OCI-LY7 (cell line): ENCODE measurements around the gene TUBA1C. TPM values are rescaled to one million over a fixed set of nuclear protein-coding genes. Genes with fewer than 3 reads are reported as not detected.

Experiments used
- BruUV-seq: library from RNA; stranded (reverse); fragments of 400-500 nt; replicated peaks from 2 replicates; lab custom pipeline; 2021; lab: Mats Ljungman, UMichigan
- CTCF ChIA-PET: fragments of 300-600 bp; sonication (Branson Sonifier 250); formaldehyde crosslinking; loops from one replicate; lab custom pipeline; 2022; ENCODE audit warnings: antibody characterized with exemption; ENCODE audit not compliant: unreplicated experiment; lab: Charles Lee
- POLR2A ChIA-PET: fragments of 300-600 bp; sonication (Branson Sonifier 250); formaldehyde crosslinking; loops from one replicate; lab custom pipeline; 2022; ENCODE audit warnings: antibody characterized with exemption; lab: Charles Lee
- DNase-seq: peaks from one replicate; pipeline ENCODE4 v3.0.0-alpha.2; 2015; ENCODE audit warnings: low spot score
- H2AFZ ChIP-seq: fragments of 200-600 bp; sonication (generic), shearing (Covaris generic); 2 replicates; pipeline ENCODE4 v1.6.1; 2014; ENCODE audit warnings: mild to moderate bottlenecking, antibody characterized with exemption, low read length, moderate library complexity
- H3K27ac ChIP-seq: fragments of 200-600 bp; sonication (generic); 2 replicates; pipeline ENCODE4 v1.5.1; 2014; ENCODE audit warnings: mixed run types, low read depth, mild to moderate bottlenecking, moderate library complexity, low read length, inconsistent platforms; ENCODE audit not compliant: poor library complexity, severe bottlenecking
- H3K36me3 ChIP-seq: fragments of 200-600 bp; sonication (generic); 2 replicates; pipeline ENCODE4 v1.6.1; 2014; ENCODE audit warnings: mild to moderate bottlenecking, antibody characterized with exemption, low read length, moderate library complexity, mixed read lengths; ENCODE audit not compliant: insufficient read depth
- H3K4me1 ChIP-seq: fragments of 200-600 bp; sonication (generic); 2 replicates; pipeline ENCODE4 v1.5.1; 2014; ENCODE audit warnings: mild to moderate bottlenecking, low read length; ENCODE audit not compliant: insufficient read depth, poor library complexity, severe bottlenecking
- H3K4me2 ChIP-seq: fragments of 200-600 bp; sonication (generic); 2 replicates; pipeline ENCODE4 v1.6.1; 2014; ENCODE audit warnings: mild to moderate bottlenecking, low read length
- H3K4me3 ChIP-seq: fragments of 200-600 bp; sonication (generic); 2 replicates; pipeline ENCODE4 v1.5.1; 2014; ENCODE audit warnings: mild to moderate bottlenecking, low read depth, low read length; ENCODE audit not compliant: poor library complexity, severe bottlenecking
- H3K79me2 ChIP-seq: fragments of 200-600 bp; sonication (generic); 2 replicates; pipeline ENCODE4 v1.6.1; 2016; ENCODE audit warnings: low read depth, mild to moderate bottlenecking, low read length, moderate library complexity, mixed read lengths; ENCODE audit not compliant: insufficient read depth
- H3K9me2 ChIP-seq: fragments of 200-600 bp; sonication (generic); 2 replicates; pipeline ENCODE4 v1.6.1; 2016; ENCODE audit warnings: mild to moderate bottlenecking, low read length, mixed read lengths; ENCODE audit not compliant: insufficient read depth
- H3K9me3 ChIP-seq: fragments of 200-600 bp; sonication (generic); 2 replicates; pipeline ENCODE4 v1.6.1; 2014; ENCODE audit warnings: mild to moderate bottlenecking, mixed run types, low read length, mixed read lengths
- H4K20me1 ChIP-seq: fragments of 200-600 bp; sonication (generic); 2 replicates; pipeline ENCODE4 v1.6.1; 2014; ENCODE audit warnings: mild to moderate bottlenecking, antibody characterized with exemption, low read length, moderate library complexity, mixed read lengths; ENCODE audit not compliant: insufficient read depth
- EZH2phosphoT487 ChIP-seq: fragments of 200-600 bp; sonication (generic); IDR thresholded peaks from 2 replicates; pipeline ENCODE4 v1.6.1; 2018; ENCODE audit warnings: low read depth, borderline replicate concordance, mild to moderate bottlenecking, mixed run types, antibody characterized with exemption, low read length, moderate library complexity, mixed read lengths
- intact Hi-C: fragments of 100-400 bp; cut with micrococcal nuclease; formaldehyde crosslinking; loops from one replicate; pipeline ENCODE4 v1.10.0; 2022; ENCODE audit not compliant: unreplicated experiment
- total RNA-seq, 2 experiments: library from RNA; depleted of rRNA in 1 of 2; stranded (reverse); fragments of >200 nt in 1 of 2; shearing (Covaris generic) in 1 of 2; gene quantifications; 2 replicates each; pipeline ENCODE4 v1.2.3, GENCODE V29; 2014 to 2022
- TF ChIP-seq, protein P1 (sequence below): fragments of 200-600 bp; sonication (generic); conservative IDR thresholded peaks from 2 replicates; pipeline ENCODE4 v1.5.1; 2014; ENCODE audit warnings: mild to moderate bottlenecking, antibody characterized with exemption, low read length, moderate library complexity, mixed read lengths

The TUBA1C gene
- total RNA-seq, 2 experiments from 2014 or later = 276 to 291 TPM

DNA sequence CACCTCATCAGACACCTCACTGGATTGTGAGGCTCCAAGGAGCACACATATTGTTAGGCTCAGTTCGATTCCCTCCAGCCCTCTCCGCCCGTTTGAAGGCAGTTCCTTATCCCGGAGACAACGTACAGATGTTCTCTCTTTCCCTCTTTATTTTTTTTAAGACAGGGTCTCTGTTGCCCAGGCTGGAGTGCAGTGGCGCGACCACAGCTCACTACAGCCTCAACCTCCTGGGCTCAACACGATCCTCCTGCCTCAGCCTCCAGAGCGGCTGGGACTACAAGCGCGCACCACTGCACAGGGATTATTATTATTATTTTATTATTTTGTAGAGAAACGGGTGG, 57.5 kb downstream of the TUBA1C start:
- Histone ChIP-seq H3K9me2 (no peaks in the 10 kb centered on the region), H3K4me3 (peak overlapping the region; percentile 91), H3K27ac (peak overlapping the region; percentile 30), H2AFZ (peak overlapping the region; percentile 52), H3K36me3 (peaks cover 38% of the 10 kb centered on the region), H3K4me2 (peak overlapping the region; percentile 67), H3K9me3 (no peaks in the 10 kb centered on the region), H3K79me2 (peaks cover 16% of the 10 kb centered on the region; the same call in 1 of the 2 replicates), H3K4me1 (peaks cover 24% of the 10 kb centered on the region), H4K20me1 (no peaks in the 10 kb centered on the region)
- intact Hi-C loops = loop anchor here (2.0 kb wide), 1 partner anchor 58 kb away; the partner anchor contains the start of gene TUBA1C
- TF ChIP-seq, protein P1, sequence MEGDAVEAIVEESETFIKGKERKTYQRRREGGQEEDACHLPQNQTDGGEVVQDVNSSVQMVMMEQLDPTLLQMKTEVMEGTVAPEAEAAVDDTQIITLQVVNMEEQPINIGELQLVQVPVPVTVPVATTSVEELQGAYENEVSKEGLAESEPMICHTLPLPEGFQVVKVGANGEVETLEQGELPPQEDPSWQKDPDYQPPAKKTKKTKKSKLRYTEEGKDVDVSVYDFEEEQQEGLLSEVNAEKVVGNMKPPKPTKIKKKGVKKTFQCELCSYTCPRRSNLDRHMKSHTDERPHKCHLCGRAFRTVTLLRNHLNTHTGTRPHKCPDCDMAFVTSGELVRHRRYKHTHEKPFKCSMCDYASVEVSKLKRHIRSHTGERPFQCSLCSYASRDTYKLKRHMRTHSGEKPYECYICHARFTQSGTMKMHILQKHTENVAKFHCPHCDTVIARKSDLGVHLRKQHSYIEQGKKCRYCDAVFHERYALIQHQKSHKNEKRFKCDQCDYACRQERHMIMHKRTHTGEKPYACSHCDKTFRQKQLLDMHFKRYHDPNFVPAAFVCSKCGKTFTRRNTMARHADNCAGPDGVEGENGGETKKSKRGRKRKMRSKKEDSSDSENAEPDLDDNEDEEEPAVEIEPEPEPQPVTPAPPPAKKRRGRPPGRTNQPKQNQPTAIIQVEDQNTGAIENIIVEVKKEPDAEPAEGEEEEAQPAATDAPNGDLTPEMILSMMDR = no peak
- no peak for TF ChIP-seq EZH2phosphoT487
- BruUV-seq = TSS peak; percentile 98
- no peak for DNase-seq
- ChIA-PET POLR2A (interaction anchor here (0.9 to 2.0 kb wide), 11 partner anchors 9 to 231 kb away, joined by 3 to 13 read pairs (median 3); partner anchors contain the start of genes C1QL4 and SPATS2), CTCF (interaction anchor here (0.7 to 1.3 kb wide), 4 partner anchors 21 to 316 kb away, joined by 3 to 5 read pairs (median 4); no protein-coding TSS in a partner anchor)

DNA sequence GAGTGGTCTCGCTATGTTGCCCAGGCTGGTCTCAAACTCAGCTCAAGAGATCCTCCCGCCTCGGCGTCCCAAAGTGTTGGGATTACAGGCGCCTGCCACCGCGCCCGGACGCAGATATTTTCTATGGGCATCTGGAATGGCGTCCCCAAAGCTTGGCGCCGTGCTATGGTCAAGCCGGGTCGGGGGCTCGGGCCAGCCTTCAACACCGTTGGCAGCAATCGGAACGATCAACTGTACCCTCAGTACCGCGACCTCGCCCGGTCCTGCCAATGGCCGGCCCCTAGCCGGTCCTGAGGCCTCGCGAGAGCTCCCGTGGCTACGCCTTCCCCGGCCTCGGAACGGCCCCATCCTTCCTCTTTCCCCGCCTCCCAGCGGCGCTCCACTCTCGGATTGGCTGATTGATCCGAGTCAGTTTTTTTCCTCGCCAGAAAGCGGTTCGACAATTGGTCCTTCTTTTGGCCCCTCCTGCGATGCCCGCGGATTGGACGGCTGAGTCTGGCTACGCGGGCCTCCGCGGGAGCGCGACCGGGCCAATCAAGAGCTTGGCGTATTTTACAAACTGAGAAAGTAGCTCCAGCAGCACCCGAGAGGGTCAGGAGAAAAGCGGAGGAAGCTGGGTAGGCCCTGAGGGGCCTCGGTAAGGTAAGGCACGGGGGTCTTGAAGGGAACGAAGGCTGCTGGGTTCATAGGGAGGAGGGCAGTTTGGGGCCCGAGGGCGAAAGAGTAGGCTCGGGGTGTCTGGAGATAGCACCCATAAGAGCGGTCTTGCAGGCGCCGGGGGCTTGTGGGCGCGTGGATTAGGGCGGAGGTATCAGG, 58.0 kb downstream of the TUBA1C start, which contains the start of gene TROAP:
TSS of gene TROAP (plus strand) at position 548 of the 816 bp plus-strand sequence. CDS start 354 bp downstream, outside the sequence.
- TF ChIP-seq, protein P1 = no peak
- no peak for TF ChIP-seq EZH2phosphoT487
- DNase-seq = peak; percentile 99
- Histone ChIP-seq H3K36me3 (peaks cover 42% of the 10 kb centered on the region), H3K4me2 (peak within 1 kb of the TSS; percentile 88), H2AFZ (peak within 1 kb of the TSS; percentile 62), H3K9me2 (no peaks in the 10 kb centered on the region), H4K20me1 (no peaks in the 10 kb centered on the region), H3K9me3 (no peaks in the 10 kb centered on the region), H3K79me2 (peaks cover 16% of the 10 kb centered on the region; the same call in 1 of the 2 replicates), H3K4me3 (peak within 1 kb of the TSS; percentile 91), H3K4me1 (peaks cover 24% of the 10 kb centered on the region), H3K27ac (peak within 1 kb of the TSS; percentile 61)
- intact Hi-C loops = loop anchor here (2.0 kb wide), 1 partner anchor 58 kb away; the partner anchor contains the start of gene TUBA1C
- BruUV-seq = no TSS peak
- POLR2A ChIA-PET = interaction anchor here (0.6 to 2.0 kb wide), 18 partner anchors 9 to 418 kb away, joined by 3 to 13 read pairs (median 3); partner anchors contain the start of genes C1QL4, SPATS2, TMBIM6 and TUBA1B
- CTCF ChIA-PET = interaction anchor here (0.5 to 1.3 kb wide), 7 partner anchors 8 to 466 kb away, joined by 3 to 6 read pairs (median 3); no protein-coding TSS in a partner anchor
